HG03039 (cell line): ENCODE measurements around the gene SLC29A1.

Experiments used
- ATAC-seq: cut with Tn5 transposase; IDR thresholded peaks from one replicate; pipeline ENCODE4 v1.9.1; 2021; ENCODE audit warnings: mild to moderate bottlenecking, moderate library complexity; ENCODE audit not compliant: unreplicated experiment

SLC29A1 gene

DNA sequence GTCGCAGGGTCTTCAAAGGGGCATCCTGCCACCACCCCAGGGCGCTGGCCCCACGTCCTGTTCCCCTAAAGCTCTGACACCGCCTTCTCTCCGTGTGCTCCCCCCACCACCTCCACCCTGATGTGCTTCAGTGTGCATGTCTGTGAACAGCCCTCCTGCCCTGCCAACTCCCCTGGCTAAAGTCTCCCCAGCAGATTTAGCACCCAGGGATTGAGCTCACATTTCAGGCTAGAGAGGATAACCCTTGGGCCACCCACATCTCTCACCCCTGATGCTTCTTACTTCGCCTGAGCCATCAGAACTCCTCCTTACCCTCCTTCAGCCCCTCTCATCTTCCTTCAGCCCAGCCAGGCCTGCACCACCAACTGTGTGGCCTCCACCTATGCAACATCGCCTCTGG lies 54.4 kb downstream of the SLC29A1 start:
- no peak for ATAC-seq

DNA sequence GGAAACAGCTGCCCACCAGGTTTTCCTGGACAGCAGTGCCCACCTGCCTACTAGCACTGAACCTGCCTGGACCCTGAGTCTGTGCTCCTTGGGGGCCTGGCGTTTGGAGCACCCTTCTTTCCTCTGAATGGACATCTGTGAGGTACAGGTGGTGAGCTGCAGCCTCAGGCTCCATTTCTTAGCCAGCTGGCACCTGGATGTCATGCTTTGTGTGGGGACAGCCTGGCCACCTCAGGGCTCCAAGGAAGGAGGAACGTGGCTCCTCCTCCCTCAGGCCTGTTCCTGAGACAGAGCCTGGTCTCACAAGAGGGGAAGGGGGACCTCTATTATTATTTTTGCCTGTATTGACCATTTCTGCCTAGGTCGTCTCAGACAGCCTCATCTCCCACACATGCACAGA lies 54.9 kb downstream of the SLC29A1 start:
- no peak for ATAC-seq

DNA sequence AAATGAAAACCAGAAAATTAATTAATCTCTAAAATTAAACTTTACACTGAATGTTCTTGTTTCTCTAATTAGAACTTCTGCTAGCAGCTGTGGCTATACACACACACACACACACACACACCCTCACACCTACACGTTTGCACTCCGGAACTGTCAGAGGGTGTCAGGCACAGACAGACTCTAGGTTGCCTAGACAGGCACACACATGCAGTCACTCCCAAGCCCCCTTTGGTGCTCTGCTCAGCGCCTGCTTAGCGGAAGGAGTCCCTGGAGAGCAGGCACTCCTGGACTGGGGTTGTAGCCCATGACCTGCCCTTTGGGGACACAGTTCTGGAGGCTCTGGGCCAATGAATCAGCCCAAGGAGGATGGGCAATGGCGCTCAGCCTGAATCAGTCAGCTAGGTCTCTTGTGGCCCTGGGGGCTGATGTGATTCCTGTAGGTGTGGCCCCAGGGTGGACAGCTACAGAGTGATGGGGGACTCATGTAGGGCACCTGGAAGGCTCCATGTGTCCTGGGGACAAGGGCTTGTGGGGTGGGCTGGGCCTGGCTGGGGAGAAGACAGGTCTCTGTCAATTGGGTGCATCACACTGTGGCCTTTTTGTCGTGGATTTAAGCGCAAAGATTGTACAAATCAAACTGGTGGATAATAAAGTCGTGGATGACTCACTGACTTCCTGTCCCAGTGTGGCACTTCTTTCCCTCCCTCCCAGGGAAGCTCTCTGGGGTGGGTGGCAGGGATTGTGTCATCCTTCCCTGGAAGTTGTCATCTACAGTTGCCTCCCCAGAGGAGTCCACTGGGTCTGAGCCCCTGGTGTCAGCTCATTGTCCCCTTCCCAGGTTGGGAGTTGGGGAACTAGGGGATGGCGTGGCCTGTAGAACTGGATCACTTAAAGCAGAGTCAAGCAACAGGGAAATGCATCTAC lies 55.6 kb downstream of the SLC29A1 start:
- no peak for ATAC-seq
